ENCODE data around the gene PTX3. TPM values are rescaled to one million over a fixed set of nuclear protein-coding genes. Genes with fewer than 3 reads are reported as not detected.

PTX3 gene
- total RNA-seq, 3 donors from 2014 or later, result 10.1 to 94.1 (median 36.9) TPM

GRCh38 chr3:157405457-157405856 lies 31.2 kb upstream of the PTX3 start:
- H3K36me3 ChIP-seq, result no peaks in the 10 kb centered on the region

DNA sequence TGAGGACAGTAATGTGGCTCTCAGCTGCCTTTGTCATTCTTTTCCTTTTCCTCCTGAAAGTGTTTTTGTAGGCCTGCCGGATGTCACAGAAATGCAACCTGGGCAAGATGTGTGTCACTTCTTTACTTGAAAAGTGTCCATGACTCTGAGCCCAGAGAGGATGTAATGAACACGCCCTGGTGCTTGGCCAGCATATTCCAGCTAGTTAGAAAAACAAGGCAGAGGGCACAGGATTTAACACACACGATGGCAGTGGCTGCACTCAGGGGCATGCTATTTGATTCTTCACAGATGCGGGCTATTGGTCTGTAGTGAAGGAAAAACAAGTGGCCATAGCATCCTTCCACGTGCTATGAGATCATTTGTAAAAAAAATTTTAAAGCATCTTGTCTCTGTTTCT lies 30.3 kb upstream of the PTX3 start:
- no peak for DNase-seq (ENCODE audit: low spot score in 2 of 2)
- TF ChIP-seq POLR2AphosphoS5 (IDR thresholded peaks at IDR 0.05) (no peak), POLR2A (IDR thresholded peaks at IDR 0.05) (no peak), CTCF (IDR thresholded peaks at IDR 0.05) (no peak)
- H3K4me1 ChIP-seq, result no peaks in the 10 kb centered on the region
- no peaks in the 10 kb centered on the region for H3K27me3 ChIP-seq
- H3K36me3 ChIP-seq, result no peaks in the 10 kb centered on the region
- intact Hi-C loops (cut with DNase I; ENCODE audit: low total_unique reads), result no loop called here
- no peaks in the 10 kb centered on the region for H3K9me3 ChIP-seq
- H3K4me3 ChIP-seq, result no peak overlapping the region
- no peak overlapping the region for H3K27ac ChIP-seq

More at GRCh38 chr3:157405457-157405856, 31.2 kb upstream of the PTX3 start:
- DNase-seq (ENCODE audit: low spot score in 2 of 2), result no peak
- no peaks in the 10 kb centered on the region for H3K4me1 ChIP-seq
- no peak for TF ChIP-seq CTCF (IDR thresholded peaks at IDR 0.05)
- TF ChIP-seq POLR2A (IDR thresholded peaks at IDR 0.05), result no peak
- TF ChIP-seq POLR2AphosphoS5 (IDR thresholded peaks at IDR 0.05), result no peak
- intact Hi-C loops (cut with DNase I; ENCODE audit: low total_unique reads), result no loop called here
- H3K27me3 ChIP-seq, result no peaks in the 10 kb centered on the region
- H3K4me3 ChIP-seq, result no peak overlapping the region
- H3K27ac ChIP-seq, result no peak overlapping the region
- H3K9me3 ChIP-seq, result no peaks in the 10 kb centered on the region

DNA sequence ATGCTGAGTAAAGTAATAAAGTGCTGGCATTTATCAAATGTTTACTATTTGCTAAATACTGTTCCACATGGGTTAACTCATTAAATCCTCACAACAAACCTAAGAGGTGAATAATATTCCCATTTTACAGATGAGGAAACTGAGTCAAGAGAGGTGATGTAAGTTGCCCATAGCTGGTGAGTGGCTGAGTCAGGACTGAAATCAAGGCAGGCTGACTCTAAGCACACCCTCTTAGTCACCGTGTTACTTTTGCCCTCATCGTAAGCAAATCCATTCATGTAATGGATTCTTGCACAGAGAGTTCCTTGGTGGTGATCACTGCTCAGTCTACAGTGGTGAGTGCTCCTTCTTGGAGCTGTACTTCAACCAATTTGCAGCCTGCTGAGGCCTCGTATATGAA lies 28.9 kb upstream of the PTX3 start:
- Histone ChIP-seq H3K36me3 (no peaks in the 10 kb centered on the region), H3K27ac (no peak overlapping the region), H3K9me3 (no peaks in the 10 kb centered on the region), H3K4me3 (no peak overlapping the region), H3K27me3 (no peaks in the 10 kb centered on the region), H3K4me1 (no peaks in the 10 kb centered on the region)
- intact Hi-C loops (cut with DNase I; ENCODE audit: low total_unique reads), result no loop called here
- TF ChIP-seq CTCF (IDR thresholded peaks at IDR 0.05) (no peak), POLR2AphosphoS5 (IDR thresholded peaks at IDR 0.05) (no peak), POLR2A (IDR thresholded peaks at IDR 0.05) (no peak)
- DNase-seq (ENCODE audit: low spot score in 2 of 2), result no peak

GRCh38 chr3:157408499-157409149 lies 28.0 kb upstream of the PTX3 start:
- Histone ChIP-seq H3K4me1 (no peaks in the 10 kb centered on the region), H3K9me3 (no peaks in the 10 kb centered on the region), H3K4me3 (no peak overlapping the region), H3K27me3 (no peaks in the 10 kb centered on the region), H3K36me3 (no peaks in the 10 kb centered on the region), H3K27ac (peak overlapping the region in 1 of 2 donors; percentile 4)
- no peak for TF ChIP-seq POLR2A (IDR thresholded peaks at IDR 0.05)
- intact Hi-C loops (cut with DNase I; ENCODE audit: low total_unique reads), result no loop called here
- peak in 1 of 2 donors; percentile 62 for DNase-seq (ENCODE audit: low spot score in 2 of 2)

GRCh38 chr3:157409516-157409915 lies 27.1 kb upstream of the PTX3 start:
- peak overlapping the region in 1 of 2 donors; percentile 4 for H3K27ac ChIP-seq

More at GRCh38 chr3:157409516-157409915, 27.1 kb upstream of the PTX3 start:
- TF ChIP-seq POLR2AphosphoS5 (IDR thresholded peaks at IDR 0.05), result no peak
- TF ChIP-seq CTCF (IDR thresholded peaks at IDR 0.05), result no peak
- TF ChIP-seq POLR2A (IDR thresholded peaks at IDR 0.05), result no peak
- Histone ChIP-seq H3K4me1 (no peaks in the 10 kb centered on the region), H3K27me3 (no peaks in the 10 kb centered on the region), H3K9me3 (no peaks in the 10 kb centered on the region), H3K36me3 (no peaks in the 10 kb centered on the region), H3K4me3 (no peak overlapping the region)
- intact Hi-C loops (cut with DNase I; ENCODE audit: low total_unique reads), result no loop called here
- DNase-seq (ENCODE audit: low spot score in 2 of 2), result no peak

All from breast epithelium (tissue), 4 donors.